GM19397 (cell line): ENCODE data around the gene EHMT1.
"Not testable (repeated sequence)": the region's sequence is repeated elsewhere in the genome, so short reads cannot be mapped to it uniquely, and the experiment has no call there.

Source experiments
- ATAC-seq: cut with Tn5 transposase; IDR thresholded peaks from one replicate; pipeline ENCODE4 v1.9.1; 2021; ENCODE audit warnings: mild to moderate bottlenecking, moderate library complexity; ENCODE audit not compliant: unreplicated experiment

The EHMT1 gene

DNA sequence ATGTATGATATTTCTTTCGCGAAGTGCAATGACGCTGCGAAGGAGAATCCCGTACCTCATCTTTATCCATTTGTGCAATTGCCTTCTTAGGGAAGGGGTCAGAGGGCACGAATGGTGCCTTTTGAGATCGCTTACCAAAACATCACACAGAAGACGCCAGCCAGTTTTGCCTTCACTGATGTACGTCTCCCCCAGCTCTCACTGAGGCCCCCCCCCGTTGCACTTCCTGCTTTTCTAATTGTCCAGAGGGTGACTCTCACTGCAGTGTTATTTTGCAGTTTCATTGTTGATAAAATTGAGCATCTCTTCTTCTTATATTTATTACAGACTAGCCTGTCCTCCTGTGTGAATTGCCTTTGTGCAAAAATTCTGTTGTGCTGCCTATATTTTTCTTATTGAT lies 219.8 kb downstream of the EHMT1 start:
- no peak for ATAC-seq

DNA sequence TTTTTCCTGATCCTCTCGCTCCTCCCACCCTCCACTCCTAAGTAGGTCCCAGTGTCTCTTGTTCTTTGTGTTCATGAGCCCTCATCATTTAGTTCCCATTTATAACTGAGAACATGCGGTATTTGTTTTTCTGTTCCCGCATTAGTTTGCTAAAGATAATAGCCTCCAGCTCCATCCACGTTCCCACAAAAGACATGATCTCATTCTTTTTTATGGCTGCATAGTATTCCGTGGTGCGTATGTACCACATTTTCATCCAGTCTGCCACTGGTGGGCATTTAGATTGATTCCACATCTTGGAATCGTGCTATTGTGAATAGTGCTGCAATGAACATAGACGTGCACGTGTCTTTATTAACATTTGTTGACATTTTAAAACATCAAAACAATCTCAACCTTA lies 224.6 kb downstream of the EHMT1 start:
- ATAC-seq, result no peak

DNA sequence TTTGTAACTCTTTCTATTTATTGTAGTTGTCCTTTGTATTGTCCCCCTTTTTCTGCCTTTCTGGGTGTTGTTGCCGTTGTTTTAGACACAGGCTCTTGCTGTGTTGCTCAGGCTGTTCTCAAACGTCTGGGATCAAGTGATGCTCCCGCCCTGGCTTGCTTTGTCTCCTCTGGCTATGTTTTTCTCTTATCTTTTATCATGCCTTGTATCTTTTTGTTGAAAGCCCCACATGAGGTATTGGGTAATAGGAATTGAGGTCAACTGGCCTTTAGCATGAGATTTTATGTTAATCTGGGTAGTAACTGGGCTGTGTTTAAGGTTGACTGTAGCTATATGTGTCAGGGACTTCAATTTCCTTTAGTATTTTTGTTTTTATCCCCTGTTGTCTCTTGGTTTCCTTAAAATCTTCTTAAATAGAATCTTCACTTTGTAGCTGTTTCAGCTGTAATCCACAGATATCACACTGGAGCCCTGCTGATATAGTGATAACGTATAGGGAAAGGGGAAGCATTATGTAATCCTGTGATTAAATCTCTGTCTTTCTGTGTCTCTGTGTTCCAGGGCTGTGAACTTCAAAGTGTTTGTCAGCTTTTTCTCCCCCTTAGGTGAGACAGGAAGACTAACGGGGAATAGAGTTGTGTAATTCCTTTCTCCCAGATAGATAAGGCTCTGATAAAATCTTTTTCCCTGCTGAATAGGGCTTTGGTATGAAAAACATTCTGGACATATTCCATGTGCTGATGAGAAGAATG lies 232.9 kb downstream of the EHMT1 start:
- no peak for ATAC-seq

DNA sequence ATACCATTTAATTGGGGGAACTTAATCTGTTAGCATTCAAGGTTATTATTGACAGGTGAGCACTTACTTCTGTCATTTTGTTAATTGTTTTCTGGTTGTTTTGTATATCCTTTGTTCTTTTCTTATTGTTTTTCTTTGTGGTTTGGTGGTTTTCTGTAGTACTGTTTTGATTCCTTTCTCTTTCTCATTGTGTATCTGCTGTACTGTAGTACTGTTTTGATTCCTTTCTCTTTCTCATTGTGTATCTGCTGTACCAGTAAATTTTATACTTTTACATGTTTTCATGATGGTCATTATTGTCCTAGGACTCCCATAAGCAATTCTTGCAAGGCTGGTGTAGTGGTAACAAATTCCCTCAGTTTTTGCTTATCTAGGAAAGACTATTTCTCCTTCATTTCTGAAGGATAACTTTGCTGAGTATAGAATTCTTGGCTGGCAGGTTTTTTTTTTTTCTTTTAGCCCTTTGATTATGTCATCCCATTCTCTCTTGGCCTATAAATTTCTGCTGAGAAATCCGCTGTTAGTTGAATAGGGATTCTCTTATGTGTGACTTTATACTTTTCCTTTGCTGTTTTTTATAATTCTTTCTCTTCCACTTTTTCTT lies 234.7 kb downstream of the EHMT1 start:
- ATAC-seq, result no peak

DNA sequence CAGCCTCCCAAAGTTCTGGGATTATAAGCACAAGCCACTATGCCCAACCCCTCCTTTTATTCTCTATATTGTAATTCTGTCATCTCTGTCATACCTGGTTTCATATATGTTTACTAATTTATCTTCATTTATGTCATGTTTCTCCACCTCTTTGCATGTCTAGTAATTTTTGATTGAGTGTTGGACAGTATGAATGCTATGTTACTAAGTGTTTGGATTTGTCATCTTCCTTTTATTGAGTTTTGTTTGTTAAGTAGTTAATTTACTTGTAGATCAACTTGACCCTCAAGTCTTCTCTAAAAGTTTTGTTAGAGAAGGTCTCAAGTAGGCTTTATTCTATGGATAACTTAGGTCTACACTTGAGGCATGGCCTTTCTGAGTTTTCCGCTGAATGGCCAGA lies 241.6 kb downstream of the EHMT1 start:
- ATAC-seq, result no peak

DNA sequence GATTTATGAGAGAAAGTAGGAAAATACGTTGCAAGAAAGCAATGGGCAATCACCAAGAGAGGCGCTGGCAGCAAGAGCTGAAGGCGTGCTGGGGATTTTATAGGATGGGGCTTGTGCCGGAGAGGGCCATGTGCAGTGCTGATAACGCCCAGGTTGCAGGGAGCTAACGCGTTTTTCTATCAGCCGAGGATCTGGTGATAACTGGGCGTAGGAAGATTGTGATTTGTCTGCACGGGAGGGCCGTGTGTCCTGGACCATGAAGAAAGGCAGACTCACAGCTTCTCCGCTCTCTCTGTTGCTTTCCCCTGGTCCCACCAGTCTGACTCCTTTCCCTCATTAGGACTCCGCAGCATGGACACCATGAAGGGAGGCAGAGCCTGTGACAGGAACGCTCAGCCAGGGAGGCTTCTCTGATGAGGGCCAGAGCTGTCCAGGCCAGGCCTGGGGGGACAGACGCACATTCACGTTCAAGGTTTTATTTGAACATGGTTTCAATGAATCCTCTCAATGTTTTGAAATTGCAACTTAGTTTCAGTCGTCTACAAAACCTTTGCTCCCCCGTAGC lies 246.9 kb downstream of the EHMT1 start:
- no peak for ATAC-seq

DNA sequence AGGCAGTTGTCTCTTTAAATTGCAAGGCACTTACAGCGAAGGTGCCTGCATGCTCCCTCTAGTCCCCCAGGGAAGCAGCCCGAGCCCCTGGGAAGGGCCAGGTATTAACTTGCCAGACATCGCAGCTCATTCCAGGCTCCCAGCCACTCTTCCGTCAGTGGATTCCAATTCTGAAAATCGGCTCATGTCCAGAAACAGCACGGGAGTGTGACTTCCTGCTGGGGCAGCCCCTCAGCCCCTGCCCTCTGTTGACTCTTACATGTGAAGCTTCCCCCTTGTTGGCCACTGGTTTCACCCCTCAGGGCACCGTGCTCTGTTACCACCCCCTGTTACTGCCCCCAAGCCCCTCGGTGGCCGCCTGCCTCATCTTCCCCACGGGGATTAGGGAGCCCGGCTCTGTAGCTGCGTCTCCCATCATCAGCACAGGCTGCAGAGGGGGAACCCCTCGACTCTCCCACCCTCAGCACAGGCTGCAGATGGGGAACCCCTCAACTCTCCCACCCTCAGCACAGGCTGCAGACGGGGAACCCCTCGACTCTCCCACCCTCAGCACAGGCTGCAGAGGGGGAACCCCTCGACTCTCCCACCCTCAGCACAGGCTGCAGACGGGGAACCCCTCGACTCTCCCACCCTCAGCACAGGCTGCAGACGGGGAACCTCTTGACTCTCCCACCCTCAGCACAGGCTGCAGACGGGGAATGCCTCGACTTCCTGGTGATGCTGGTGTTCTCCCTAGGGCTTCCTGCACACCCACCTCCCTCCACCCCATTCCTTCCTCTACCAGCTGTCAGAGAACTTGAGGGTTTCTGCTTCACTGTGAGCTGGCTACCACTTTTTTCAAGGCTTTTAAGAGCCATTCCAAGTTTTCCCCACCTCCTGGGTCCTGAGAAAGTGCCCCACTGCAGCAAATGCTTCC lies 247.7 kb downstream of the EHMT1 start:
- no peak for ATAC-seq

DNA sequence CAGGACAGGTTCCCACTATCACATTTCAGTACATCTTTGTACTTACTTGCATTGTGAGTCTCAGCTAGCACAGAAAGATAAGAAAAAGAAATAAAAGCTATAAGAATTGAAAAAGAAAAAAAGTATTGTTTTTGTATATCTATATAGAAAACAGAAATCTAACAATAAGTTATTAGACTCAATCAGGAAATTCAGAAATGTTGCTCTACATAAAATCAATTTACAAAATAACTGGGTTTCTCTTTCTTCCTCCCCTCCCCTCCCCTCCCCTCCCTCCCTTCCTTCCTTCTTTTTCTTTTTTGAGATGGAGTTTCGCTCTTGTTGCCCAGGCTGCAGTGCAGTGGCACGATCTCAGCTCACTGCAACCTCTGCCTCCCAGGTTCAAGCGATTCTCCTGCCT lies 251.6 kb downstream of the EHMT1 start:
- no peak for ATAC-seq

DNA sequence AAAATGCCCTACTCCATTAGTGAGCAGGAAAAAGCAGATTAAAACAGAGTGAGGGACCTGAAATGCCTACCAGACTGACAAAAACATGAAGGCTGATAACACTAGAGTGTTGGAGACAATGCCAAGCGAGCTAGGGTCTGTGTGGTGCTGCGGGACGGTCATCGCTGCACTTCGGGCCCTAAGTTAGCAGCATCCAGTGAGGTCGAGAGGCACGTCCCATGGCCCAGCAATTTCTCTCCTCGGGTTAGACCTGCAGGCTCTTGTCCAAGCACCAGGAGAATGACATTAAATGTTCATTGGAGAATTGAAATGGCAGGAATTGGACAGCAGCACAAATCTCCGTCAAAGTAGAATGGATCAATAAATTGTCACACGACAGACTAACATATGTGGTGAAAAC lies 253.5 kb downstream of the EHMT1 start:
- ATAC-seq, result no peak

DNA sequence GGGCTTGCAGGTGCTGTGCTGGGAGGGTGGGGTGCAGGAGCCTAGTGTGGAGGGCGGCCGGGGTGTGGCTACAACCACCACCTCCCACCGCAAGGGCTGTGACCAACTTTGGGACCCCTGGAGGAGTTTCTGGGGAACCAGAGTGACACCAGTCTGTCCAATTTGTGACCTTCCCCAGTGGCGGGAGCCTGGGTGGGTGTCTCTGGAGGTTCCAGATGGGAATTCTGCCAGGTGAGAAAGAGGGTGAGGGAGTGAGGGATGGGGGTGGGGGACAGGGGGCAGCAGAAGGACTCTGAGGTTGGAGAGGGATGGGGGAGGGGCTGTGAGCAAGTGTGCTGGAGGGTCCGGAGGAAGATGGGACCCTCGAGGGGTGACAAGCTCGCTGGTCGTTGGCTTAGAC lies 254.6 kb downstream of the EHMT1 start:
- no peak for ATAC-seq

DNA sequence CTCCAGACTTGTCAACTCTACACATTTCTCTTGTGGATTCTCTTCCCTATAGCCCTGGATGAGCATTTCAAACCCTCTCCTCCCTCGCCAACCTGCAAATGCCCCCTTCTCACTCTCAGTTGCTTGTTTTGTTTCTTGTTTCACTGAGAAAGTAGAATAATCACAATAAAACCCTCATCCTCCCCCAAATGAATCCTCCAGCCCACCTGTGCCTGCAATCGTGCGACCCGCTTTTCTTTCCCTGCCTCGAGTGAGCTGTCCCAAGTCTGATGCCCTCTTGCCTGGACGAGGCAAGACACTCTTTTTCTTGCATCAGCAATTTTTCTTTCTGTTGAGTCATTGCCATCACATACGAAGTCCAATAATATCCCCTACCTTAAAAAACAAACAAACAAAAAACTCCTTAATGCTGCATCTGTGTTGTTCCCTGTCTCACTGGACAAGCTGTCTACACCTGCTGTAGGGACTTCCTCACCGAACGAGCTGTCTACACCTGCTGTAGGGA lies 255.1 kb downstream of the EHMT1 start:
- no peak for ATAC-seq

DNA sequence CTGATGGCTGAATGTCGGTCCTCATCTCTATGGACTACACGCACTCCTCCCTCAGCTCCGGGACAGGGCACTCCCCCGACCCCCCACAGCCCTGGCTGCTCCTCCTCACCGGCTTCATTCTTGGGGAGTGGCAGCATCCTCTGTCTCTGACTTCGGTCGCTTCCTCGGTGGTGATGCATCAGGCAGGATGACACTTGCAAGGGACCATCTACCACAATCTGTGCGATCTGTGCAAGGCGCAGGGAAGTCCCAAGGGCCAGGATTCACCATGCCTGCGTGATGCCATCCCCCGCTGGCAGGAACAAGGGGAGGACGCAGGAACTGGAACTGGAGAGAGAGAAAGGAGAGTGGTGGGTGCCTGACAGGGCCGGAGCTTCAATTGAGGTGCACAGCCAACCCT lies 256.5 kb downstream of the EHMT1 start:
- ATAC-seq, result no peak

DNA sequence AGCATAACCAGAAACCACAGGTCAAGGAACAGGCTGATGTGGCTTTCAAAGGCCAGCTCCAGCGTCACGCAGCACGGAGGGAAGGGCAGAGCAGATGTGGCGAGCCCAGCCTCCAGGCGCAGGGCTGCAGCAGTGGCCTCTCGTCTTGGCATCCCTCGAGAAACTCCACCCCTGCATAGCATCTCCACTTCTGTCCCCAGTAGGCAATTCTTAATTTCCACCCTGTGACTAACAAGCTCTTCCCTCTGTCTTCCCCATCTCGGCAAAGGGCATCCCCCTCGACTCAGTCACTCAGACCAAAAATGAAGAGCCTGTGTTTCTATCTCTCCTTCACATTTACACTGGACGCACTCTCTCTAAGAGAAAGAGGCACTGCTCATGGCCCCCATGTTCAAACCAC lies 257.0 kb downstream of the EHMT1 start:
- ATAC-seq, result no peak

DNA sequence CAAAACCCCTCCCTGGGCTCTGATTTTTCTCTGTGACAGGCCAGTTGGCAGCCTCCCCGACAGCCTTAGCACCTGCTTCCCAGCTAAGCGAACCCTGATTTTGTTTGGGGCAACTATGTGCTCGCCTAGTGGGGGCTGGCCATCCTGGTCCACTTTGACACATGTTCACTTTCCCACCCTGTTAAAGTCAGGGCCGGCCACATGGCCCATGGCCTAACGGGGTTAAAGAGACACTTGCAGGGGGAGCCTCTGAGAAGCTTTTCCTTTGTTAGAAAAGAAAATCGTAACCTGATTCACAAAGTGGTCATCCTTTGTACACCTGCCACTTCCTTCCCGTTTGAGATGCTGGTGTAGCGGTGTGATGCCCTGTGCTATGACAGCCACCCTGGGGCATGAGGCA lies 257.5 kb downstream of the EHMT1 start:
- no peak for ATAC-seq

DNA sequence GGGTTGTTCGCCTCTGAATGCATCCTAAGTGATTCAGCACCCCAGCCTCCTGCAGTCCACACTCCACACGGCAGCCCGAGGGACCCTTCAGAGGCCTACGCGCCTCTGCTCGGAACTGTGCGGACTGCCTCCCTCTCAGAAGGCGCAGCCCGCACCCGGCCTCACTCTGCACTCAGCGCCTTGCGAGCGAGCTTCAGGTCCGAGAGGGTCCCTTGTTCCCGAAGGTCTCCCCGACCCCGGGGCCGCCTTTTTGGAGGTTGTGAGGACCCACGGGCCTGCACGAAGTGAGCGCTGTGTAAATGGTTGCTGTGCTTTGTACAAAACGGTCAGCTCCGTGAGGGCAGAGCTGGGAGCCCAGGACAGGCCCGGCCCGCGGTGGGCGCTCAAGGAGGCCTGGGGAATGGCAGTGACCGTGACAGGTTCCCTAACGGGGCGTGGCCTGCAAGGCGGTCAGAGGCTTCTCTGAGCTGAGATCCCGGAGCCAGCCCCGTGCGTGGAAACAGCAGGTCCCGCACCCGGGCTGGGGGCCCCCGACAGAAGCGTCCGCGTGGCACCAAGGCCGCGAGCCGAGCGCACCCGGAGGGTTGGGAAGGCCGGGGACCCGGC lies 258.1 kb downstream of the EHMT1 start:
- no peak for ATAC-seq

DNA sequence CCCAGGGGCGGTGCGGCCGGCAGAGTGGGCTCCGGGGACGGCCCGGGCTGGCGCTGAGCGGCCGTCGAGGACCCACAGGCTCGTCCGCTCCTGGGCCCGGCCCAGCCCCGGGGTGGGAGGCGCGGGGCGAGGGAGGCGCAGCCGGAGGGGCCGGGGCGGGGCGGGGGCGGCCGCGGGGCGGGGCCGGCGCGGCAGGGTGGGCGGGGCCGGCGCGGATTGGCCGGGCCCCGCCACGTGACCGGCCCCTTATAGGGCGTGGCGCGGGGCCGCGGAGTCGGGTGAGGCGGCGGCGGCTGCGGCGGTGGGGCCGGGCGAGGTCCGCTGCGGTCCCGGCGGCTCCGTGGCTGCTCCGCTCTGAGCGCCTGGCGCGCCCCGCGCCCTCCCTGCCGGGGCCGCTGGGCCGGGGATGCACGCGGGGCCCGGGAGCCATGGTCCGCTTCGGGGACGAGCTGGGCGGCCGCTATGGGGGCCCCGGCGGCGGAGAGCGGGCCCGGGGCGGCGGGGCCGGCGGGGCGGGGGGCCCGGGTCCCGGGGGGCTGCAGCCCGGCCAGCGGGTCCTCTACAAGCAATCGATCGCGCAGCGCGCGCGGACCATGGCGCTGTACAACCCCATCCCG lies 258.8 kb downstream of the EHMT1 start, which contains the start of gene CACNA1B:
CACNA1B (plus strand) TSS at position 277 of the 617 bp plus-strand sequence; CDS start at position 429, 152 bp downstream.
- ATAC-seq, result not testable (repeated sequence)

DNA sequence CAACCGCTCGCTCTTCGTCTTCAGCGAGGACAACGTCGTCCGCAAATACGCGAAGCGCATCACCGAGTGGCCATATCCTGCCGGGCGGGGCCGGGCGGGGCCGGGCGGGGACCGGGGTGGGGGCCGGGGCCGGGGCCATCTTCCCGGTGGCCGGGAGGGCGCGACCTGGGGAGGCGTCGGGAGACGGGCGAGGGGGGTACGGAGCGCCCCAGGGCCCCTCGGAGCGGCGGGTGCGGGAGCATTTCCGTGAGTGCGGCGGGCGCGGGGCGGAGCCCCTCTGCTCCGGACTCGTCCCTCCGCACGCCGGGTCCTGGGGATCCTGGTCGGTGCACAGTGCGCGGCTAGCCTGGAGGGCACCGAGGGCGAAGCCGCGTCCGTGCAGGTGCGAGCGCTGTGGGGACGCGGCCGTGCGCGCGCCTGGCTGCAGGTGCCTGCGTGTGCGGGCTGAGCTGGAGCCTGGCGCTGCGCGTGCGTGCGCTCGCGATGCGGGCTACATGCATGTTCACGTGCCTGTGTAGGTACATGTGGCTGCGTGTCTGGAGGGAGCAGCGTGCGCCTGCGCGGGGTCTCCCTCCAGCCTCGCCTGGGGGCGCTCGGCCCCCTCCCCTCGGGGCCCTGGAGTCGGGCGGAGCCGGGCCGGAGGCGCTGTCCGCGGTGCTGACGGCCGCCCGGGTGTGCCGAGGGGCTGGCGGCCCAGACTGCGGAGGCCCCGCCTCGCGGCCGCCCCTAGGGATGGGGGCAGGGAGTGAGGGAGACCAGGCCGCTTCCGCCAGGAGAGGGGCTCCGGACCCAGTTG lies 259.5 kb downstream of the EHMT1 start:
- no peak for ATAC-seq

DNA sequence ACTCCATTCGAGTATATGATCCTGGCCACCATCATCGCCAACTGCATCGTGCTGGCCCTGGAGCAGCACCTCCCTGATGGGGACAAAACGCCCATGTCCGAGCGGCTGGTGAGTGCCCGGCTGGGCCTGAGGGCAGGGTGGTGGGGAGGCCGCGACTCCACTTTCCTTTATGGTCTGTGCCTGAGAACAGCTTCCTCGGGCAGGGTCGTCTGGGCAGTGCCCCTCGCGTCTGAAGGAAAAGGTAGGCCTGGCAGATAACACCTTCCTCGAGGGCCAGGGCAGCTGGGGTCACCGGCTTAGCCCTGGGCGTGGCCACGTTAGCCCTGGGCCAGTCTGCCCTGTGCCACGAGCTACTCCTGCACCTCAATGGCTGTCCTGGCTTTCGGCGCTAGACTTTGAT lies 260.2 kb downstream of the EHMT1 start:
- no peak for ATAC-seq

DNA sequence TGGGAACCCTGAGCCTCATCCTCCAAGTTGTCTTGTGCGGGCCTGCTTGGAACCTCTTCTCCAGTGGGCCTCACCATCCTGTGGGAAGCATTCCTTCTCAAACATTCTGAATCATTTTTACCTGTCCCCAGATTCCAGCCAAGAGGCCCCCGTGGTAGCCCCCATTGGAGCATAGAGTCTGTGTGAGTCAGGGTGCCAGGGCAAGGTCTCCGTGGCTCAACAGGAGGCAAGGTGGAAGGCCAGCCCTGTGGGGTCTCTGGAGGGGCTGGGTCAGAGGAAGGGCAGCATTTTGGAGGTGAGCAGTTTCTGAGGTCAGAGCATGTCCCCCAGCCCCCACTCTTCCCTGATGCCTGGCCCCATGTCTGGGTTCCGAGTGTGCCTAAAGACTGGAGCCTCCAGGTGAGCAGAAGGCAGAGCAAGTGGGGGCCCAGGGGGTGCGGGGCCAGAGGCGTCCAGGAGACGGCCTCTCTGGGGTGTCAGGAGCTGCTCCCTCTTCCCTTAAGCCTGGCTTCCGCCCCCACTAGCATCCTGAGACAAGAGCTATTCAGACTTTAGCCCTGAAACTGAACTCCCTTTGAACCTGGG lies 260.9 kb downstream of the EHMT1 start:
- no peak for ATAC-seq
